SK-N-SH (cell line): ENCODE data around the gene MAP2K4.

Source experiments
- EP300 ChIP-seq, 2 experiments: IDR thresholded peaks; 2 replicates each; pipeline versions ENCODE4 v1.4.0 to v1.6.1; 2012; ENCODE audit warnings: borderline replicate concordance in 1 of 2, low read depth in 1 of 2, low read length in 1 of 2
- EZH2phosphoT487 ChIP-seq: fragments of 200-600 bp; sonication (generic); IDR thresholded peaks from 2 replicates; pipeline ENCODE4 v1.6.1; 2017; ENCODE audit warnings: low read depth, mixed run types, mild to moderate bottlenecking, antibody characterized with exemption, moderate library complexity, borderline replicate concordance
- NRF1 ChIP-seq: IDR thresholded peaks from 2 replicates; pipeline ENCODE4 v1.6.1; 2012; ENCODE audit warnings: low read depth, mild to moderate bottlenecking, low read length
- POLR2AphosphoS5 ChIP-seq: IDR thresholded peaks from 2 replicates; pipeline ENCODE4 v1.6.1; 2012; ENCODE audit warnings: low read depth, low read length
- TAF1 ChIP-seq: IDR thresholded peaks from 2 replicates; pipeline ENCODE4 v1.6.1; 2012; ENCODE audit warnings: low read depth, mild to moderate bottlenecking, low read length, moderate library complexity, borderline replicate concordance
- TEAD4 ChIP-seq: IDR thresholded peaks from 2 replicates; pipeline ENCODE4 v1.4.0; 2012; ENCODE audit warnings: mild to moderate bottlenecking, borderline replicate concordance; ENCODE audit not compliant: insufficient read depth
- TF ChIP-seq, protein P1 (sequence below): IDR thresholded peaks from 2 replicates; pipeline ENCODE4 v1.4.0; 2012; ENCODE audit warnings: low read depth
- TF ChIP-seq, protein P2 (sequence below): fragments of 200-600 bp; sonication (generic); IDR thresholded peaks from 2 replicates; pipeline ENCODE4 v1.6.1; 2017; ENCODE audit warnings: antibody characterized with exemption, mild to moderate bottlenecking, moderate library complexity
- TF ChIP-seq, protein P3 (sequence below): IDR thresholded peaks from 2 replicates; pipeline ENCODE4 v1.4.0; 2012; ENCODE audit warnings: low read depth, borderline replicate concordance

DNA sequence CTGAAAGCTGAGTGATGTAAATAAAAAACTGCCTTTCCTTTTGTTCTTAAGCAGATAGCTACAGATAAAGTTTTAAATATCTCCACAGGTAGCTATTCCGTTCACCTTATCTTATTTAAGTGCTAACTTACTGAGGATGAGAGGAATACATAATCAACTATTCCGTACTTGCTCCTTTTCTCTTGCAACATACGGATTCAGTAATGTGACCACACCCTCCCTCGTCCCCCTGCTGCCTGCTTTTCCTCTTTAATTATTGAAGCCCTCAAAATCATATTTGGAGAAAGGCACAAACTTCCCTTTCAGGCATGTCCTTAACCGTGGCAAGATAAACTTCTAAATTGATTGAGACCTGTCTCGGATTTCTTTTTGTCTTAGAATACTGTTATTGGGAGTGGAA is 101.4 kb downstream of the MAP2K4 start:
- TF ChIP-seq, protein P1, sequence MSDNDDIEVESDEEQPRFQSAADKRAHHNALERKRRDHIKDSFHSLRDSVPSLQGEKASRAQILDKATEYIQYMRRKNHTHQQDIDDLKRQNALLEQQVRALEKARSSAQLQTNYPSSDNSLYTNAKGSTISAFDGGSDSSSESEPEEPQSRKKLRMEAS: no peak
- TF ChIP-seq, protein P2, sequence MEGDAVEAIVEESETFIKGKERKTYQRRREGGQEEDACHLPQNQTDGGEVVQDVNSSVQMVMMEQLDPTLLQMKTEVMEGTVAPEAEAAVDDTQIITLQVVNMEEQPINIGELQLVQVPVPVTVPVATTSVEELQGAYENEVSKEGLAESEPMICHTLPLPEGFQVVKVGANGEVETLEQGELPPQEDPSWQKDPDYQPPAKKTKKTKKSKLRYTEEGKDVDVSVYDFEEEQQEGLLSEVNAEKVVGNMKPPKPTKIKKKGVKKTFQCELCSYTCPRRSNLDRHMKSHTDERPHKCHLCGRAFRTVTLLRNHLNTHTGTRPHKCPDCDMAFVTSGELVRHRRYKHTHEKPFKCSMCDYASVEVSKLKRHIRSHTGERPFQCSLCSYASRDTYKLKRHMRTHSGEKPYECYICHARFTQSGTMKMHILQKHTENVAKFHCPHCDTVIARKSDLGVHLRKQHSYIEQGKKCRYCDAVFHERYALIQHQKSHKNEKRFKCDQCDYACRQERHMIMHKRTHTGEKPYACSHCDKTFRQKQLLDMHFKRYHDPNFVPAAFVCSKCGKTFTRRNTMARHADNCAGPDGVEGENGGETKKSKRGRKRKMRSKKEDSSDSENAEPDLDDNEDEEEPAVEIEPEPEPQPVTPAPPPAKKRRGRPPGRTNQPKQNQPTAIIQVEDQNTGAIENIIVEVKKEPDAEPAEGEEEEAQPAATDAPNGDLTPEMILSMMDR: no peak
- TF ChIP-seq NRF1 (no peak), TAF1 (no peak), TEAD4 (no peak), EP300 (IDR thresholded peaks at IDR 0.05; ENCODE audit: borderline replicate concordance in 1 of 2, low read depth in 1 of 2, low read length in 1 of 2) (no peak), POLR2AphosphoS5 (no peak), EZH2phosphoT487 (no peak)
- TF ChIP-seq, protein P3, sequence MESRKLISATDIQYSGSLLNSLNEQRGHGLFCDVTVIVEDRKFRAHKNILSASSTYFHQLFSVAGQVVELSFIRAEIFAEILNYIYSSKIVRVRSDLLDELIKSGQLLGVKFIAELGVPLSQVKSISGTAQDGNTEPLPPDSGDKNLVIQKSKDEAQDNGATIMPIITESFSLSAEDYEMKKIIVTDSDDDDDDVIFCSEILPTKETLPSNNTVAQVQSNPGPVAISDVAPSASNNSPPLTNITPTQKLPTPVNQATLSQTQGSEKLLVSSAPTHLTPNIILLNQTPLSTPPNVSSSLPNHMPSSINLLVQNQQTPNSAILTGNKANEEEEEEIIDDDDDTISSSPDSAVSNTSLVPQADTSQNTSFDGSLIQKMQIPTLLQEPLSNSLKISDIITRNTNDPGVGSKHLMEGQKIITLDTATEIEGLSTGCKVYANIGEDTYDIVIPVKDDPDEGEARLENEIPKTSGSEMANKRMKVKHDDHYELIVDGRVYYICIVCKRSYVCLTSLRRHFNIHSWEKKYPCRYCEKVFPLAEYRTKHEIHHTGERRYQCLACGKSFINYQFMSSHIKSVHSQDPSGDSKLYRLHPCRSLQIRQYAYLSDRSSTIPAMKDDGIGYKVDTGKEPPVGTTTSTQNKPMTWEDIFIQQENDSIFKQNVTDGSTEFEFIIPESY: no peak
